ENCODE measurements around the gene ZWINT.

The ZWINT gene, protein sequence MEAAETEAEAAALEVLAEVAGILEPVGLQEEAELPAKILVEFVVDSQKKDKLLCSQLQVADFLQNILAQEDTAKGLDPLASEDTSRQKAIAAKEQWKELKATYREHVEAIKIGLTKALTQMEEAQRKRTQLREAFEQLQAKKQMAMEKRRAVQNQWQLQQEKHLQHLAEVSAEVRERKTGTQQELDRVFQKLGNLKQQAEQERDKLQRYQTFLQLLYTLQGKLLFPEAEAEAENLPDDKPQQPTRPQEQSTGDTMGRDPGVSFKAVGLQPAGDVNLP

DNA sequence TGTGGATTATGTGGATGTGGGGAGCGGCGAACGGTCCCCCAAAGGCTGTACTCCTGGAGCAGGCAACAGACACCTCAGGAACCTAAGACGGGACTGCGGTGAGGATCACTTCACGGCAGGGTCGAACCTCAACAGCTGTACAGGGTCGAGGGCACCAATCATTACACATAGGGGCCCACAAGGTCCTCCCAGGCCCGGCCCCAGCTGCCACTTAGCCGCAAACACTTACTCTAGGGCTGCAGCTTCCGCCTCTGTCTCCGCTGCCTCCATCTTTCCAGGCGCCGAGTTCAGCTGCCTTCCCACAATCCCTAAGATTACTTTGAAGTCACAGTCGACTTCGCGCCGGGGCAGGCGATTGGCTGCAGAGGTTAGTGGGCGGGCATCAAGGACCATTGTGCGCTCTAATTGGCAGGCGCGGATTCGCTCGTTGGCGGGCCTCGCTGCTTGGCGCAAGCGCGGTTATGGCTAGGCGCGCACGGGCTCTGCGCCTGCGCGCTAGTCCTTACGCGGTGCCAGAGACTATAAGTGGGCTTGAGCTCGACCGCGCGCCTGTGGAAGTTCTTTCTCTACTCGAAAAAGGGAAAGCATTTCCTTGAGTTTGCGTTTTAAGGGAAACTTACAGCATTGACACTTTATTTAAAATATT is at the start of gene ZWINT:
ZWINT (minus strand) TSS at position 293 of the 646 bp plus-strand sequence; CDS start at position 270, 23 bp downstream.
- Mint-ChIP-seq H3K27me3 (ENCODE audit: low read depth) (no peaks in the 10 kb centered on the region), H3K36me3 (ENCODE audit: low read depth) (peaks cover 41% of the 10 kb centered on the region), H3K4me1 (ENCODE audit: low read depth) (peaks cover 36% of the 10 kb centered on the region), H3K27ac (peak within 1 kb of the TSS; percentile 92), H3K9me3 (no peaks in the 10 kb centered on the region), H3K4me3 (peak within 1 kb of the TSS; percentile 98)
- peak; percentile 95 for DNase-seq (ENCODE audit: low spot score)

DNA sequence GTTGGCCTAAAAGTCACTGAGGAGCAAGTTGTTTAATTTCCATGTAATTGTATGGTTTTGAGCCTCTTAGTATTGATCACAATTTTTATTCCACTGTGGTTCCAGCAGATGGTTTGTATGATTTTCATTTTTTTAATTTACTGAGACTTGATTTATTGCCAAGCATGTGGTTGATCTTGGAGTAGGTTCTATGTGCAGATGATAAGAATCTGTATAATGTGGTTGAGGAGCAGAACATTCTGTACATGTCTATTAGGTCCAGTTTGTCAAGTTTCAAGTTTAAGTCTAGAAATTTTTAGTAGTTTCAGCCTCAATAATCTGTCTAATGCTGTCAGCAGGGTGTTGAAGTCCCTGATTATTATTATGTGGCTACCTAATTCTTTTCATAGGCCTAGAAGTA is 22.7 kb upstream of the ZWINT start:
- Mint-ChIP-seq H3K4me1 (ENCODE audit: low read depth) (no peaks in the 10 kb centered on the region), H3K9me3 (no peaks in the 10 kb centered on the region), H3K4me3 (no peak overlapping the region), H3K36me3 (ENCODE audit: low read depth) (no peaks in the 10 kb centered on the region), H3K27me3 (ENCODE audit: low read depth) (no peaks in the 10 kb centered on the region), H3K27ac (no peak overlapping the region)
- no peak for DNase-seq (ENCODE audit: low spot score)

DNA sequence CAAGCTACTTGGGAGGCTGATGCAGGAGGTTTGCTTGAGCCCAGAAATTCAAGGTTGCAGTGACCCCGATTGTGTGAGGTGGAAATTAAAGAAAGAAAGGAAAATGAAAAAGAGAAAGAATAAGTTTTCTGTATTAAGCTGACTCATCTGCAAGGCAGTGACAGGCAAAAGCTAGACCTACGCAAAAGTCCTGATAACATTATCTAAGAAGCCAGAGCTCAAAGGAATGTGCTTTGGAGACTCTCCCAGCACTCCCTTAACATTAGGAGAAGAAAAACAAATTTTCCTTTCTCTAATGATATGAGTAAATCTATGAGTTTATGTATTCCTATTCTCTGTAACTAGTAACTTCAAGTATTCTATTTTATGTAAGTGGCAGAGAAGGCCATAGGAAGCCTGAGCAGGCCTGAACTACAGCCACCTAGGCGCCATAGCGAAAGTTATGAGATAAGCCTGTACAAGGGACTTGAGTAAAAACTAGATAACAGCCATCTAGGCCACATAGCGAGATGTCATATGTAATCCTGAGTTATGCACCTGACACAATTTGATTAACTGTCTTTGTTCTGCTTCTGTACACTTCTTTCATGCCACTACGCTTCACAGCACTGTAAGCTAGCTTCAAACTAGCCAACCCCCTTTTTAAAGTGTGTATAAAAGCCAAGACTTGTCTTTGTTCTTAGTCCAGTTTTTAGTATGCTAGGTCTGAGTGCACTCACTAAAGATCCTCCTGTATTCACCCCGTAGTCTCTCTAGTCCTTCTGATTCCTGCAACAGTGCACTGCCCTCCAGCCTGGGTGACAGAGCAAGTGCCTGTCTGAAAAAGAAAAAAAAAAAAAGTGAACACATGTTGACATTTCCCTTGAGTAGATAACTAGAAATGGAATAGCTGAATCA is 9.4 kb upstream of the ZWINT start:
- Mint-ChIP-seq H3K4me1 (ENCODE audit: low read depth) (no peaks in the 10 kb centered on the region), H3K36me3 (ENCODE audit: low read depth) (no peaks in the 10 kb centered on the region), H3K27ac (no peak overlapping the region), H3K4me3 (no peak overlapping the region), H3K9me3 (peaks cover 23% of the 10 kb centered on the region), H3K27me3 (ENCODE audit: low read depth) (no peaks in the 10 kb centered on the region)
- no peak for DNase-seq (ENCODE audit: low spot score)

DNA sequence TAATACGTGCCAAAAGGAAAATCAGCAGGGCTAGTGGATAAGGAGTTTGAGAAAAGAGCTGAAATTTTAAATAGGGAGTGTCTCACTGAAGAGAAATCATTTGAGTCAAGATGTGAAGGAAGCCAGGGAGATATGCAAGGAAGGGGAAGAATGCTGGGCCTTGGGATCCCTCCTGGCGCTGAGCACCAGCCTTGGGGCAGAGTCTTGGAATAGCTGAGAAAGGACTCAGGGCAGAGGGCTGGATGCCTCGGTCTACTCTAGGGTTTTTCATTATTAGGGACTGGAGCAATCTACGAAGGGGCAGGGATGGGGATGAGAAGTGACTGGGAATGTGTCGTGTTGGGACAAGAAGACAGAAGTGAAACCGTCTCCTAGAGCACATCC is 484 bp downstream of the ZWINT start:
- no peak for DNase-seq (ENCODE audit: low spot score)
- peaks cover 36% of the 10 kb centered on the region for H3K4me1 Mint-ChIP-seq (ENCODE audit: low read depth)
- peak overlapping the region; percentile 92 for H3K27ac Mint-ChIP-seq
- H3K27me3 Mint-ChIP-seq (ENCODE audit: low read depth), result no peaks in the 10 kb centered on the region
- H3K9me3 Mint-ChIP-seq, result no peaks in the 10 kb centered on the region
- peak overlapping the region; percentile 98 for H3K4me3 Mint-ChIP-seq
- H3K36me3 Mint-ChIP-seq (ENCODE audit: low read depth), result peaks cover 45% of the 10 kb centered on the region

DNA sequence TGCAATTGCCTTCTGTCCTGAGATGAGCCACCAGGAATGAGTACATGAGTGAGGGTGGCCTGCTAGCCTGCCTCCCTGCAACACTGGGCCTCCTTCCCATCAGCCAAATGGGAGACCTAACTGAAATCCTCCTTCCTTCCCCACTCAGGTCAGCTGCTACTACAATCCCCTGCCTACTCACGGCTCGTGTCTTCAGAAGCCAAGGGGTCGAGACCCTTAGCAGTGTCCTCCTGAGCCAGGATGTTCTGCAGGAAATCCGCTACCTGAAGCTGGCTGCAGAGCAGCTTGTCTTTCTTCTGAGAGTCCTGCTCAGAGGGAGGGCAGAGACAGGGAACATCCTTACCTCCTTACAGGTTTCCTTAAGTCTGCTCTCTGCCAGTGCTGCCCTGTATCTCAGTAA is 1.2 kb downstream of the ZWINT start:
- no peak for DNase-seq (ENCODE audit: low spot score)
- Mint-ChIP-seq H3K36me3 (ENCODE audit: low read depth) (peaks cover 49% of the 10 kb centered on the region), H3K27ac (peak overlapping the region; percentile 92), H3K27me3 (ENCODE audit: low read depth) (no peaks in the 10 kb centered on the region), H3K4me1 (ENCODE audit: low read depth) (peaks cover 36% of the 10 kb centered on the region), H3K9me3 (no peaks in the 10 kb centered on the region), H3K4me3 (peak overlapping the region; percentile 98)

DNA sequence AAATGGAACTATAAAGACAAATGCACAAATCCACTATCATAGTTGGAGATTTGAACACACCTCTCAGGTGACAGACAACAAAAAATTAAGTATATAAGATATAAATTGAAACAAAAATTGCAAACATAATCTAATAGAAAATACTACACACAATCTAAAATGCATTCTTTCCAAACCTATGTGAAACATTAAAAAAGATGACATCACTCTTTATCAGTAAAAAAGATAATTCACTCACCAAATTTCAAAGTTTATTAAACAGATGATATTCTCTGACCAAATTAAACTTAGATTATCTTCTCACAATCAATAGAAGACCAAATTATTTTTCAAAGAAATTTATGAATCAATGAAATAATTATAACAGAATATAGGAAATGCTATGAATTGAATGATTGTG is 4.0 kb downstream of the ZWINT start:
- Mint-ChIP-seq H3K4me1 (ENCODE audit: low read depth) (peaks cover 26% of the 10 kb centered on the region), H3K36me3 (ENCODE audit: low read depth) (peaks cover 53% of the 10 kb centered on the region), H3K4me3 (no peak overlapping the region), H3K9me3 (no peaks in the 10 kb centered on the region), H3K27ac (no peak overlapping the region), H3K27me3 (ENCODE audit: low read depth) (no peaks in the 10 kb centered on the region)
- DNase-seq (ENCODE audit: low spot score), result no peak

DNA sequence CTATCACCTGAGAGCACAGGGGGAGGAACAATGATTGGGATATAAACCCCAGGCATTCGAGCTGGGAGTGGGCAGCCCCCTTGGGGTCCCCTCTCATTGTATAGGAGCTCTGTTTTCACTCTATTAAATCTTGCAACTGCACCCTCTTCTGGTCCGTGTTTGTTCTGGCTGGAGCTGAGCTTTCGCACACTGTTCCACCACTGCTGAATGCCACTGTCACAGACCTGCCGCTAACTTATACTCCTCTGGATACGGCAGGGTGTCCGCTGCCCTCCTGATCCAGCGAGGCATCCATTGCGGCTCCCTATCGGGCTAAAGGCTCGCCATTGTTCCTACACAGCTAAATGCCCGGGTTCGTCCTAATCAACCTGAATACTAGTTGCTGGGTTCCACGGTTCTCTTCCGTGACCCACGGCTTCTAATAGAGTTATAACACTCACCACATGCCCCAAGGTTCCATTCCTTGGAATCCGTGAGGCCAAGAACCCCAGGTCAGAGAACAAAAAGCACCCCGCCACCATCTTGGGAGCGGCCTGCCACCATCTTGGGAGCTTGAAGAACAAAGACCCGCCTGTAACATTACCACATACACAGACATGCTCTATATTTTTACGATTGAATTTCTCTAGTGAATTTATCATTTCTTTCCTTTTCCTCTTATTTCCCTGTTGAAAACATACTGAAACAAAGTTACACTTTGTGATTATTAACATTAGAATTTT is 9.0 kb downstream of the ZWINT start:
- Mint-ChIP-seq H3K27ac (no peak overlapping the region), H3K9me3 (no peaks in the 10 kb centered on the region), H3K27me3 (ENCODE audit: low read depth) (no peaks in the 10 kb centered on the region), H3K4me1 (ENCODE audit: low read depth) (peaks cover 1% of the 10 kb centered on the region), H3K4me3 (no peak overlapping the region), H3K36me3 (ENCODE audit: low read depth) (peaks cover 16% of the 10 kb centered on the region)
- DNase-seq (ENCODE audit: low spot score), result no peak

DNA sequence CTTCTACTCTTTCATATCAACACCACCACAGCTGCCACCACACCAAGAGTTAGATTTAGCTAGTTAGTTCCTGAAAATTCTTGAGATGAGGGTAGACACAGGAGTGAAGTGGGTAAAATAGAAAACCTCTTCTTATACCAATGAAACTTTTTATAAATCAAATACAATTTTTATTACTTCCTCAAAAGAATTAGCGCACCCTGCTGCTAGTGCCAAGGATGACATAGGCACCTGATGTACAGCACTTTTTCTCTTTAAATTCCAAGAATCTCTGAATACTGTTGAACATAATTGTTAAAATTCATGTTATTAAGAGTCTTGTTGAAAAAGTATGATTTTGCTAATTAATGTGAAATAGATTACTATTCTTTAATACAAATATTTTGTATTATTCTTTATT is 11.4 kb downstream of the ZWINT start:
- H3K9me3 Mint-ChIP-seq, result no peaks in the 10 kb centered on the region
- no peaks in the 10 kb centered on the region for H3K4me1 Mint-ChIP-seq (ENCODE audit: low read depth)
- H3K36me3 Mint-ChIP-seq (ENCODE audit: low read depth), result peaks cover 5% of the 10 kb centered on the region
- no peak for DNase-seq (ENCODE audit: low spot score)
- no peak overlapping the region for H3K27ac Mint-ChIP-seq
- no peaks in the 10 kb centered on the region for H3K27me3 Mint-ChIP-seq (ENCODE audit: low read depth)
- H3K4me3 Mint-ChIP-seq, result no peak overlapping the region

DNA sequence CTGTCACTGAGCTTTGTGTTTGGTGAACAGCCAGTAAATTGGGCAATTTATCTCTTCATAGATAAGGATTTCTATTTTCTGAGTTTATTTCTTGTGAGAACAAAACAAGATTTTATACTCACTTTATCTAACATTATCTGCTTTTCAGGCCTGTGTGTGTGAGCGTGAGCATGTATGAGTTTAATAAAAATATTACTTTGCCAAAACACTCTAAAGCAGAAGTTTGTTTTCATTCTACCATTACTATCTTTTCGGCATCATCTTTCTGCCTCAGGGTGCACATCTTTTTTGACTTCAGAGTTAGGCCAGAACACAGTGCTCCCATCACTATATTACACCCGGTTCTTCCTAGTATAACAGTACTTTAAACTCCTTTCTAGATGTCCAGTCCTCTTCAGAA is 13.0 kb downstream of the ZWINT start:
- no peak for DNase-seq (ENCODE audit: low spot score)
- Mint-ChIP-seq H3K27ac (no peak overlapping the region), H3K36me3 (ENCODE audit: low read depth) (peaks cover 2% of the 10 kb centered on the region), H3K27me3 (ENCODE audit: low read depth) (no peaks in the 10 kb centered on the region), H3K9me3 (no peaks in the 10 kb centered on the region), H3K4me3 (no peak overlapping the region), H3K4me1 (ENCODE audit: low read depth) (no peaks in the 10 kb centered on the region)

DNA sequence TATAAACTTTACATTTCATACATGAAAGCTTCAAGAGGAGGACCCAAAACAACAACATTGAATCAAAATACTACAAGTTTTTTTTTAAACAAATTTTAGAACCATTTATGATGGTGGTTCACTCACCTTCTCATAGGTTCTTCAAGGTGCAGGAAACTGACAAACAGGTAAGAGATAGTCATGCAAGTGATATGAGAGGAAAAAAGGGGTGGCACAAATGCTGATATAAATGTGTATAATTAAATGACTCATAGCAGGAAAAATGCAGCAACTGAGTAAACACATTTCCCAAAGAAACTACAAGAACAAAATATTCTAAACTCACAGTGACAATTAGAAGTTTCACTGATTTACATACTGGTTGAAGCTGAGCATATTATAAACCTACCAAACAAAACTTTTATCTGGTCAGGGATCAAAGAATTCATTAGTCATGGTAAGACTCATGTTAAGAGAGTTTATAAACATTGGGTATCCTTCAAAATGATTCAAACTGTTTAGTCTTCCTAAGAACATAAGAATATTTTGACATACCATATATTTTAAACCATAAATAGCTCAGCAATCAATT is 14.1 kb downstream of the ZWINT start:
- no peaks in the 10 kb centered on the region for H3K9me3 Mint-ChIP-seq

DNA sequence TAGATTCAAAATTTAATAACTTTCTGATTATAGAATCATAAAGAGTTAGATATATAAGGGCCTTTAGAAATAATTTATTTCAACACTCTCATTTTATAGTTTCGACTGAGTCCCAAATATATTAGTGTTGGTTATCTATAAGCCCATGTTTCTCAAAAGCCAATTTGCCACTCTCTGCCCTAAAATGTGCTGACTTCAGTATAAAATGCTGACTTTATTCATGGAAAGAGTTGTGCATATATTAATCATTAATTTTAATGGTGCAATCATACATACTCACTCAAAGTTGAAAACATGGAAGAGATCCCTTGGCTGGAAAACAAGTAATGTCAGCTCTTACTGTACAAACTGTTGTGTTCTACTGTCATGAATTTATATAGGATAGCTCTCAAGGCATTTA is 19.4 kb downstream of the ZWINT start:
- Mint-ChIP-seq H3K27me3 (ENCODE audit: low read depth) (no peaks in the 10 kb centered on the region), H3K4me3 (no peak overlapping the region), H3K27ac (no peak overlapping the region), H3K4me1 (ENCODE audit: low read depth) (no peaks in the 10 kb centered on the region), H3K36me3 (ENCODE audit: low read depth) (no peaks in the 10 kb centered on the region), H3K9me3 (peaks cover 5% of the 10 kb centered on the region)
- no peak for DNase-seq (ENCODE audit: low spot score)

More for the DNA sequence above, 14.1 kb downstream of the ZWINT start:
- H3K36me3 Mint-ChIP-seq (ENCODE audit: low read depth), result no peaks in the 10 kb centered on the region
- H3K27ac Mint-ChIP-seq, result no peak overlapping the region
- H3K4me3 Mint-ChIP-seq, result no peak overlapping the region
- no peaks in the 10 kb centered on the region for H3K27me3 Mint-ChIP-seq (ENCODE audit: low read depth)
- no peak for DNase-seq (ENCODE audit: low spot score)
- H3K4me1 Mint-ChIP-seq (ENCODE audit: low read depth), result no peaks in the 10 kb centered on the region

DNA sequence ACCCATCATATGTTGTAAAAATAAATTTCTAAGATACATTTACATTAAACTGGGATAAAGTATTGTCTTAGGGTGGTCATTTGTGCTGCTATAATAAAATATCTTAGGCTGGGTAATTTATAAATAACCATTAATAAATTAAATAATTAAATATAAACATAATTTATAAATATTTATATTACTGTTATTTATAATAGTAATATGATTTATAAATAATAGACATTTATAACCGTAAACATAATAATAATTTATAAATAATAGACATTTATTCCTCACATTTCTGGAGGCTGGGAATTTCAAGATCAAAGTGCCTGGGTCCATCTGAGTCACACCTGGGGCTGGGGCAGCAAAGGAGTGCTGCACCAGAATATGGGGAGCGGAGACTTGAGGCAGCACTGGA is 31.1 kb downstream of the ZWINT start:
- no peaks in the 10 kb centered on the region for H3K36me3 Mint-ChIP-seq (ENCODE audit: low read depth)
- H3K27me3 Mint-ChIP-seq (ENCODE audit: low read depth), result no peaks in the 10 kb centered on the region
- H3K4me3 Mint-ChIP-seq, result no peak overlapping the region
- no peak for DNase-seq (ENCODE audit: low spot score)
- no peaks in the 10 kb centered on the region for H3K4me1 Mint-ChIP-seq (ENCODE audit: low read depth)
- H3K9me3 Mint-ChIP-seq, result no peaks in the 10 kb centered on the region
- no peak overlapping the region for H3K27ac Mint-ChIP-seq

DNA sequence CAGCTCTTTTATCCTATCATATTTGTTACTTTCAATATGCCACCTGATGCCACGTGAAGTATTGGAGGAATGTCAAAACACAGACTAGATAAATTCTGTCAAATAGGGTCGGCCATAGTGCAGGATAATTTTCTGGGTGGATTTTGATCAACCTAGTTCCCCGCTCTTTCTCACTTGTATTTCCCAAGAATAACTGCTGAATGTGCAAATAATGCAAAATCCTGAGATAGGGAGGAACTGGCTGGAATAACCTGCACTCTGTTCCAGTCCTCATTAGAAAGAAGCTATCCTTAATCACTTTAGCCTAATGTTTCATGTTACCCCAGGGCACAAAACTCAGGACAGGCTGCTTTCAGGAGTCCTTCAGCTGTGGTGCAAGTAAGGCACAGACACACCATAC is 33.9 kb downstream of the ZWINT start:
- Mint-ChIP-seq H3K27me3 (ENCODE audit: low read depth) (no peaks in the 10 kb centered on the region), H3K36me3 (ENCODE audit: low read depth) (no peaks in the 10 kb centered on the region), H3K9me3 (no peaks in the 10 kb centered on the region), H3K4me3 (no peak overlapping the region), H3K4me1 (ENCODE audit: low read depth) (no peaks in the 10 kb centered on the region), H3K27ac (no peak overlapping the region)
- DNase-seq (ENCODE audit: low spot score), result no peak

Data from T-helper 2 cell treated with Interferon-gamma antibody and Interleukin-4, amounts not matched to agents 5 μg/mL and 100 μg/mL, for 36 hours (primary cell).